DMS79 (cell line): ENCODE results near the gene PEMT.
A peak's percentile ranks its signal among the peaks of the same experiment; 100 is the strongest.

Experiments used
- DNase-seq: peaks from one replicate; lab custom pipeline; 2025; lab: John Stamatoyannopoulos, UW

Gene PEMT

GRCh38 chr17:17605083-17605728 lies 13.7 kb upstream of the PEMT start:
- DNase-seq: no peak

- DNase-seq: no peak
These were observed 12.4 kb upstream of the PEMT start for GRCh38 chr17:17603895-17604225.

- peak; percentile 61 for DNase-seq
These were observed 11.8 kb upstream of the PEMT start for GRCh38 chr17:17603178-17603894.

GRCh38 chr17:17599965-17600364 lies 8.5 kb upstream of the PEMT start:
- no peak for DNase-seq

GRCh38 chr17:17598003-17598402 lies 6.5 kb upstream of the PEMT start:
- DNase-seq: no peak

GRCh38 chr17:17595755-17596154 lies 4.2 kb upstream of the PEMT start:
- DNase-seq: no peak

- DNase-seq: no peak
These were observed 1.7 kb upstream of the PEMT start for GRCh38 chr17:17593222-17593620.

GRCh38 chr17:17590883-17591354 lies 589 bp downstream of the PEMT start:
- no peak for DNase-seq

- DNase-seq: no peak
These were observed 1.3 kb downstream of the PEMT start for GRCh38 chr17:17590141-17590751.

- no peak for DNase-seq
These were observed 3.7 kb downstream of the PEMT start for GRCh38 chr17:17587614-17588337.

GRCh38 chr17:17582372-17582771 lies 9.1 kb downstream of the PEMT start:
- DNase-seq: no peak

- DNase-seq: no peak
These were observed 10.0 kb downstream of the PEMT start for GRCh38 chr17:17581509-17581908.

- DNase-seq: no peak
These were observed 10.6 kb downstream of the PEMT start for GRCh38 chr17:17580662-17581470.

- no peak for DNase-seq
These were observed 11.8 kb downstream of the PEMT start for GRCh38 chr17:17579691-17580090.

- no peak for DNase-seq
These were observed 14.1 kb downstream of the PEMT start for GRCh38 chr17:17577373-17577772.

- no peak for DNase-seq
These were observed 14.7 kb downstream of the PEMT start for GRCh38 chr17:17576772-17577234.

GRCh38 chr17:17575360-17576251 lies 15.9 kb downstream of the PEMT start:
- DNase-seq: no peak

- no peak for DNase-seq
These were observed 17.6 kb downstream of the PEMT start for GRCh38 chr17:17573912-17574311.

GRCh38 chr17:17572010-17572785 lies 19.3 kb downstream of the PEMT start:
- no peak for DNase-seq
